Measurements from ENCODE around the gene FAM114A2.
A peak's percentile ranks its signal among the peaks of the same experiment; 100 is the strongest.

FAM114A2 gene

DNA sequence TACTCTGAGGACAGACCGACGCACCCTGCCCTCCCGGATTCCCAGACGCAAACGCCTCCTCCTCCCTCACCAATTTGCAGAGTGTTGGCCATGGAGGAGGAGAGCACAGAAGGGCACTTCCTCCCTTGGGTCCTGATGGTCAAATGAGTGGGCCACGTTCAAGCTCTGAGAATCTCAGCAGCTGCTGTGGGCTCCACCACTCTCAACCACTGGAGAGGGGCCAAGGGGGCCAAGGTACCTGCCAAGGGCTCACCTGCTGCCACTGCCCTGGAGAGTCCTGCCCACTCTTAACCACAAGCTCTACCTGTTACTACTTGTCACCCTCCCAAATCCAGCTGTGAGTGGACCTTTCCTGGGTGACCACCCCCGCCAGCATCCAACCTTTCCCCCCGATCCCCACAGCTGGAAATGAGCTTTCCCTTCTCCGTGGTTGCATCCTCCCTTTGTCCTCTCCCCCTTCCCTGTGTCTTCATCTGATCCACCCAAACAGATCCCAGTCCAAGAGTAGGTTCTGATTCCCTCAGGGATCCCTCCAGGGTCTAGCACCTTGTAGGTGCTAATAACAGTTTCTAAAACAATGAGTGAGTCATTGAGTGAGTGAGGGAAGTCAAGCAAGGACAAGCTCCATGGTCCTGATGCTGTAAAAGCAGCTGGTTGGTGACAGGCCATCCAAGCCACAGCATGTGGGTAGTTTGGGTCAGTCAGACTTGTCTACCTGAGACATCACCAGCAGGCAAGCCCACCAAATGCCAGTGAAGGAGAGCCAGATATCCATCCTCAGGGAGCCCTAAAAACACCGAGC lies 69.7 kb downstream of the FAM114A2 start:
- H3K9me3 ChIP-seq, result no peaks in the 10 kb centered on the region
- DNase-seq (ENCODE audit: low spot score in 2 of 2), result no peak
- H3K27me3 ChIP-seq (ENCODE audit: low read depth), result no peaks in the 10 kb centered on the region
- H3K4me1 ChIP-seq, result no peaks in the 10 kb centered on the region
- in situ Hi-C loops (cut with MboI; ENCODE audit: low sequenced_read_pairs), result loop anchor here (10.0 kb wide), 1 partner anchor 1444 kb away; no protein-coding TSS in a partner anchor
- no peaks in the 10 kb centered on the region for H3K36me3 ChIP-seq (replicated peaks)
- no peak overlapping the region for H3K4me3 ChIP-seq

DNA sequence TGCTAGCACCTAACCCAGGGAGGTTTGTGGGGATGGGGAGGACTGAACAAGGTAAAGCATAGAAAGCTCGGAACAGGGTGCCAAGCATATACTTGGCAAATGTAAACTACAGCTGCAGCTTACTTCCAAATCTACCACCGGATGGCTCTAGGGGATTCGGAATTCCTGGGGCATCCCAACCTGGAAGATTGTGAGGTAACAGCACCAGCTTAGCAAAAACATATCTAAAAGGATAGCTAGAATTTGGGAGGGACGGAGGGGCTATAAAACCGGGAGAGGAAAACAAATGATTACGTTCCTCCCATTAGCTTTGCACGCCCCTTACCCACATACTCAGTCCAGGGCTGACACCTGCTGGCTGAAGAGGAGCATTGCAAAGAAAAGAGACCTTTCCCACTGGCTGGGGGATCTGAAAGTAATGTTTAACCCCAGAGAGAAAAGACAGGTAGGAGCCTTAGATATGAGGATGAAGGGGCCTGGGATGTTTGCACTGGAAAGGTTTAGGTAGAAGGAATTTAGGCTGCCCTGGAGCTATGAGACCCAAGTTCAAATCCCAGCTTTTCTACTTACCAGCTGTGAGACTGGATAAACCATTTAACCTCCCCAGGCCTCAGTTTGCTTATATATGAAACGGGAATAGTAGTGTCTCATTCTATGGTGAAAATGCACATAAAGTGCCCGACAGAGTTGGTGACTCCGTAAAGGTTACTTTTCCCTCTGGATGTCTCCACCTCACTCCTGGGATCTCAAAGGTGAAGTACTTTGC lies 73.6 kb downstream of the FAM114A2 start:
- DNase-seq (ENCODE audit: low spot score in 2 of 2), result peak; percentile 55 to 72
- H3K36me3 ChIP-seq (replicated peaks), result no peaks in the 10 kb centered on the region
- in situ Hi-C loops (cut with MboI; ENCODE audit: low sequenced_read_pairs), result loop anchor here (10.0 kb wide), 1 partner anchor 1440 kb away; no protein-coding TSS in a partner anchor
- no peaks in the 10 kb centered on the region for H3K4me1 ChIP-seq
- no peaks in the 10 kb centered on the region for H3K27me3 ChIP-seq (ENCODE audit: low read depth)
- no peak overlapping the region for H3K4me3 ChIP-seq
- H3K9me3 ChIP-seq, result no peaks in the 10 kb centered on the region

DNA sequence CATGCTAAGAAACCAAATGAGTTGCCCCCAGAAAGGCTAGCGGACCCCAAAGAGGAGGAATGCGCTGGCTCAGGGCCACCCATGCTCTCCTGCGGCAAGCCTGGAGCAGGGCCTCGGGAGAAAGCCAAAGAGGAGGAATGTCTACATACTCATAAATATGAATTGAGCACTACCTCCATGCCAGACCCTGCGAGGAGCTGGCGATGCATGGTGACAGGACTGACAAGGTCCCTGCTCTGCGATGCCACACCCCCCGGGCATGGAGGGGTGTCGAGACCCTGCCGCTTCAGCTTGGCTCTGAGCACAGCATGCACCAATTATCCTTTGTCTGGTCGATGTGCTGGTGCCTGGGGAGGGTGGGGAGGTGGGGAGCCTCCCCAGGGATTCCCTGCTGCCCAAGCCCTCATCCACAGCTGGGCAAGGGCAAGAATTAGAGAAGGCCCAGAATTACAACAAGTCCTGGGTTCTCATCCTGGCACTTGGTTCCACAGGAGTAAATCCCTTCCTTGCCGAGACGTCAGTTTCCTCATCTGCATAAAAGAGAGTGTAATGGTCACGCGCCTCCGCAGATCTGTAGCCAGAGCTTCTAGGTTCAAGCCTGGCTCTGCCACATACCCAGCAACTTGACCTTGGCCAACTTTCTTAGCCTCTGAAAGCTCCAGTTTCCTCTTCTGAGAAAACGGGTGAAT lies 74.4 kb downstream of the FAM114A2 start:
- in situ Hi-C loops (cut with MboI; ENCODE audit: low sequenced_read_pairs), result loop anchor here (10.0 kb wide), 1 partner anchor 1440 kb away; no protein-coding TSS in a partner anchor
- DNase-seq (ENCODE audit: low spot score in 2 of 2), result no peak
- H3K4me3 ChIP-seq, result no peak overlapping the region
- no peaks in the 10 kb centered on the region for H3K27me3 ChIP-seq (ENCODE audit: low read depth)
- H3K9me3 ChIP-seq, result no peaks in the 10 kb centered on the region
- H3K36me3 ChIP-seq (replicated peaks), result no peaks in the 10 kb centered on the region
- H3K4me1 ChIP-seq, result no peaks in the 10 kb centered on the region

DNA sequence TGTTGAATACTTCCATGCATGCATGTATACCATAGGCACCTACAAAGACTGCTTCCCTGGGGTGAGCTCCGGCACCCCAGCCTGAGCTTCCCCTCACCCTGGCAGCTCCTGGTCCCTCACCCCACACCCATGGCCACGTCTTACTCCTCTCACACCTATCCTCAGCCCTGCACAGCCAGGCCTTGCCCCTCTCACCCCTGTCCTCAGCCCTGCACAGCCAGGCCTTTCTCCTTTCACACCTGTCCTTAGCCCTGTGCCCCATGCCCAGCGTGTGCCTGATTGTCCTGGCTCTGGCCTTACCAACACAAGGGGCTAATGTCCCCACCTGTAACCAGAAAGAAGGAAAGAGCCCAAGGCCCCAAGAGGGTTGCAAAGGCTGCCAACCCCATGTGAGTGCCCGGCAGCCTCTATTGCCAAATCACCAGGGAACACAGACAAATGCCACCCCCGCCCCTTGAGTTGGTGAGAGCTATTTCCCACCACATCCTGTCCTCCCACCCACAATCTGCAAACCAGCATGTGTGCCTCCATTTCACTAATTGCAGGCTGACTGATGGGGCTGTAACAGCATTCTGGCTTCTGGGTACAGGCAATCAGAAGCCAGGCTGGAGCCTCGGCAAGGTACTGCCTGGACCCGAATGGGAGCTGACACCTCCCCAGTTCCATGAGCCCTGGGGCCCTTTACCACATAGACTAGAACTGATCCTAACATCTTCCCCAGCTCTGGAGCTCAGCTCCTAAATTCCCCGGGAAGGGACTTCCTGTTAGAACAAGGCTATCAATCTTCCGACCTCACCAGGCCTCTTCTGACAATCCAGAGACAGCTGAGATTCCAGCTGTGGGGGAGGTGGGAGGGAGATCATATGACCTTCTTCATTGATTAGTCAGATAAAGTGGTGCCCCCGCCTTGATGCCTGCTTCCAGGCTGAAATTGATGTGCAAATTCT lies 78.2 kb downstream of the FAM114A2 start:
- DNase-seq (ENCODE audit: low spot score in 2 of 2), result no peak
- Histone ChIP-seq H3K36me3 (replicated peaks) (no peaks in the 10 kb centered on the region), H3K4me1 (no peaks in the 10 kb centered on the region), H3K9me3 (no peaks in the 10 kb centered on the region), H3K4me3 (no peak overlapping the region), H3K27me3 (ENCODE audit: low read depth) (no peaks in the 10 kb centered on the region)
- in situ Hi-C loops (cut with MboI; ENCODE audit: low sequenced_read_pairs), result loop anchor here (10.0 kb wide), 1 partner anchor 1436 kb away; no protein-coding TSS in a partner anchor

DNA sequence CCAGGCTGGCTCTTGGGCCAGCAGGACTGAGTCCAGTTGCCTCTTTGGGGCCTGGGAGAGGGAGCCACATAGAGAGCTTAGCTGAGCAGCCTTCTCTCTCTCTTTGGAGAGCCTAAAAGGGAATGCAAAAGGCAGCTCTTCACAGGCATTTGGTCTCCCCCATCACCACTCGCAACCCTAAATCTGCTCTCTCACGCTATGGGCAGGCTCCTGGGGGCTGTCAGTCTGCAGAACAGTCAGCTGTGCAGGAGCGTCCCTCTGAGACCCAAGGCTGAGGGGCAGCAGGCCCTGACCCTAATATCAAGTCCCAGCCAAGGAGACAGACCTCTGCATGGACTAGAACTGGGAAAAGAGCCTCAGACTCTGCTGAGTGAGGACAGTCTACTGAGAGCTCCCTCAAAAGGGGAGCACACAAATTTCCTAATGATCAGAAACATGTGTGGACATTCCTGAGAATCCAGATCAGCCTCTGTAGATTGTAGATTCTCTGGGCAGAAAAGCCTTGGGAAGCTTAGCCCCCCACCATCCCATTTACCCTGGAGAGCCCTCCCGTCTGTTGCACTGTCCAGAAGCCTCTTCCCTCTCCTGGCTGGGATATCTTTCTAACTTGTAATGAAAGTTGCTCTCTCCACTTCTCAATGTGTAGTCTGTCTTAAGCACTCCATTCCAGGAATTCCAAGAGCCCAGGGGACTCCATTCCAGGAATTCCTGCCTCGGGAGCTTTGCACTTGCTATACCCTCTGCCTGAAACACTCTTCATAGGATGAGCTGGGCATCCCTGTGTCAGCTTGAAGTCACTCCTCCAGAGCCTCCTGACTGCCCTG lies 79.4 kb downstream of the FAM114A2 start:
- H3K4me1 ChIP-seq, result no peaks in the 10 kb centered on the region
- H3K36me3 ChIP-seq (replicated peaks), result no peaks in the 10 kb centered on the region
- H3K4me3 ChIP-seq, result no peak overlapping the region
- no peaks in the 10 kb centered on the region for H3K9me3 ChIP-seq
- in situ Hi-C loops (cut with MboI; ENCODE audit: low sequenced_read_pairs), result no loop called here
- DNase-seq (ENCODE audit: low spot score in 2 of 2), result peak in 1 of 2 experiments; percentile 31
- no peaks in the 10 kb centered on the region for H3K27me3 ChIP-seq (ENCODE audit: low read depth)

DNA sequence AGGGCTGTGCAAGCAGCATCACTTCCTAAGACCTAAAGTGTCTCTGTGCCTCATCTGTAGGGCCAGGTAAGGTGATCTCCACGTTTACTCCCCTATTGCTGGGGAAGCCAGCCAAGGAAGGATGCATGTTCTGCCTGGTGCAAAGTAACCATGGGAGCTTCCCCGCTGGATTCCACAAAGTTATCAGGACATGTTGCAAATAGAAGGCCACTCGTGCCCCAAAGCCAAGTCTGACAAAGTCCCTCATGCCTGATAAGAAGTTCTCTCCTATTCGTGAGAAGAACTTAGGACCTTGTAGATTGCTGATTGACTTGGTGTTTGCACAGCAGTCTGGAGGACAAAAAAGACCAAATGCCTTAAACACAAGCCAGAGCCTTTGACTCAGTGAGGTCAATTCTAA lies 81.5 kb downstream of the FAM114A2 start:
- in situ Hi-C loops (cut with MboI; ENCODE audit: low sequenced_read_pairs), result no loop called here
- no peak for DNase-seq (ENCODE audit: low spot score in 2 of 2)
- H3K4me1 ChIP-seq, result no peaks in the 10 kb centered on the region
- H3K4me3 ChIP-seq, result no peak overlapping the region
- H3K27me3 ChIP-seq (ENCODE audit: low read depth), result no peaks in the 10 kb centered on the region
- no peaks in the 10 kb centered on the region for H3K9me3 ChIP-seq
- H3K36me3 ChIP-seq (replicated peaks), result no peaks in the 10 kb centered on the region

DNA sequence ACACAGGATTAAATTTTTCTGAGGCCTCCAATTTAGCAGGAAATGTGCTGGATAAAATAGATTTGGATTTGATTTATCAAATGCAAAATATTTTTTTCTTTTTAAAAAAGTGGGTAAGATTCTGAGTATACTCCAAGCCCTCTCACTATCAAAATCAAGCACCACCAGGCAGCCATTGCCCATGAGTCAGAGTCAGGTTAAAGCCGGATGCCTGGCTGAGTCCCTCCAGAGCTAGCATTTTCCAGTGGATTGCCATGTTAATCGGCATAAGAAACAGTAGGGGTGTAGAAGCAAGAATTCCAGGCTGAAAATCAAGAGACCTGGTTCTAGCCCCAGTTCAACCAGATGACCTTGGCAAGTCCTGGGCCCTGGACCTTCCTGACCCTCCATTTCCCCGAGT lies 85.3 kb downstream of the FAM114A2 start:
- no peaks in the 10 kb centered on the region for H3K4me1 ChIP-seq
- no peaks in the 10 kb centered on the region for H3K27me3 ChIP-seq (ENCODE audit: low read depth)
- DNase-seq (ENCODE audit: low spot score in 2 of 2), result no peak
- no peaks in the 10 kb centered on the region for H3K9me3 ChIP-seq
- in situ Hi-C loops (cut with MboI; ENCODE audit: low sequenced_read_pairs), result no loop called here
- H3K36me3 ChIP-seq (replicated peaks), result no peaks in the 10 kb centered on the region
- no peak overlapping the region for H3K4me3 ChIP-seq

DNA sequence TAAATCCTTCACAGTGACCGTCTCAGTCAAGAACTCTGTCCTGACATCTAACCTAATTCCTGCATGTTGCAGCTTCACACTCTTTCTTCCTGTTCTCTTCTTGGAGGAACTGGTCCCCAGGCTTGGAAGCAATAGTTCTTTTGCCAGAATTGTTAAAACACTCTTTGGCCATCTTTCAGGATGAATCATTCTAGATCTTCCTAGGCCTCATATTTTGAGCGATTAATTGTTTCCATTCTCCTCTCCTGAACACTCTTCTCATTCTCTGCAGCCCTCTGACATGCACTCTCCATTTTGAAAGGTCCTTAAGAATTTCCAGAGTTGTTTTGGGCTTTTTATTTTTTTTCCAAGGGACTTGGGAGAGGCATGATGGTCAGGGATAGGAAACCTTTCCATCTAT lies 85.8 kb downstream of the FAM114A2 start:
- Histone ChIP-seq H3K9me3 (no peaks in the 10 kb centered on the region), H3K27me3 (ENCODE audit: low read depth) (no peaks in the 10 kb centered on the region), H3K4me3 (no peak overlapping the region), H3K36me3 (replicated peaks) (no peaks in the 10 kb centered on the region), H3K4me1 (no peaks in the 10 kb centered on the region)
- DNase-seq (ENCODE audit: low spot score in 2 of 2), result no peak
- in situ Hi-C loops (cut with MboI; ENCODE audit: low sequenced_read_pairs), result no loop called here

DNA sequence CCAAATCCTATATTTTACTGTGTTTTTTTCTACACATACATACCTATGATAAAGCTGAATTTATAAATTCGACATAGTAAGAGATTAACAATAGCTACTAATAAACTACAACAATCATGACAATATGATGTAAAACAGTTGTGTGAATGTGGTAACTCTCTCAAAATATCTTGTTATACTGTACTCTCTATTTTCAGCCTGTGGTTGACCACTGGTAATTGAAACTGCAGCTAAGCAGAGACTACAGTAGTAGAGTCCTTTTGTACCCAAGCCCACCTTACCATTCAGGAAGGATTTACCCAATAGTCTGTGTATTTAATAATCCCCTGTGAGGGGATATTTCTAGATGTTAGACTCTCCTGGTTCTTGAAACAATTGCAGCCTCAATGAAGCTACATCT lies 86.7 kb downstream of the FAM114A2 start:
- Histone ChIP-seq H3K27me3 (ENCODE audit: low read depth) (no peaks in the 10 kb centered on the region), H3K4me1 (no peaks in the 10 kb centered on the region), H3K4me3 (no peak overlapping the region), H3K36me3 (replicated peaks) (no peaks in the 10 kb centered on the region), H3K9me3 (no peaks in the 10 kb centered on the region)
- no peak for DNase-seq (ENCODE audit: low spot score in 2 of 2)
- in situ Hi-C loops (cut with MboI; ENCODE audit: low sequenced_read_pairs), result no loop called here

DNA sequence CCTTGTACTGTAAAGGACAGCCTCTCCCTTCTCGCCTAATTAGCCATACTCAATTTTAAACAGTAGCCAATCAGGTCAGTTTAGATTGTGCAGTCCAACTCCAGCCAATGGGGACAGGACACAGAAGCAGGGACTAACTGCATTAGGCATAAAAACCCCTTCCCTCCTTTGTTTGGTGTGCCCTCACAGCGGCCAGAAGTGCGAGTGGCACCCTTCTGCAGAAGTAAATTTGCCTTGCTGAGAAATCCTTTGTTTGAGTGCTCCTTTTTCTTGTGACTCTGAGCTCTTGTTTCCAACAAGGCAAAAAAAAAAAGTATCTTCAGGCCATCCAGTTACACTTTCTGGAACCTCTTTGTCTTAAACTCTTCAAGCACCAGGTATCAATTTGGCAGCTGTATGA lies 97.4 kb downstream of the FAM114A2 start:
- Histone ChIP-seq H3K36me3 (replicated peaks) (no peaks in the 10 kb centered on the region), H3K4me1 (peaks cover 4% of the 10 kb centered on the region), H3K4me3 (no peak overlapping the region), H3K9me3 (peaks cover 8% of the 10 kb centered on the region), H3K27me3 (ENCODE audit: low read depth) (no peaks in the 10 kb centered on the region)
- in situ Hi-C loops (cut with MboI; ENCODE audit: low sequenced_read_pairs), result no loop called here
- no peak for DNase-seq (ENCODE audit: low spot score in 2 of 2)

Measured in HAP-1 (cell line).